Breast epithelium (tissue), 4 donors: ENCODE results near the gene SERPINE1. TPM values are rescaled to one million over a fixed set of nuclear protein-coding genes. Genes with fewer than 3 reads are reported as not detected.
A peak's percentile ranks its signal among the peaks of the same experiment; 100 is the strongest.

Experiments used
- DNase-seq, 2 donors: peaks; one replicate each; pipeline ENCODE4 v3.0.0-alpha.2; 2019; ENCODE audit warnings: low spot score in 2 of 2
- H3K27ac ChIP-seq, 2 donors: fragments of 200-600 bp; sonication (generic) in 1 of 2; one replicate each; pipeline ENCODE4 v1.5.1; 2016 to 2019; ENCODE audit warnings: mild to moderate bottlenecking in 1 of 2
- H3K27me3 ChIP-seq, 2 donors: fragments of 200-600 bp; sonication (generic) in 1 of 2; one replicate each; pipeline versions ENCODE4 v1.5.1 to v1.6.0; 2017 to 2019; ENCODE audit warnings: control low read depth in 1 of 2, mild to moderate bottlenecking in 1 of 2
- H3K36me3 ChIP-seq: fragments of 200-600 bp; one replicate; pipeline ENCODE4 v1.5.1; 2019
- H3K4me1 ChIP-seq, 2 donors: fragments of 200-600 bp; sonication (generic); one replicate each; pipeline ENCODE4 v1.5.1; 2016 to 2019; ENCODE audit warnings: control low read depth in 1 of 2
- H3K4me3 ChIP-seq, 3 donors: fragments of 200-600 bp; sonication (generic); 1 replicate in 2 of 3; 2 replicates in 1 of 3; pipeline ENCODE4 v1.5.1; 2016 to 2019; ENCODE audit warnings: mild to moderate bottlenecking in 3 of 3, moderate library complexity in 2 of 3
- H3K9me3 ChIP-seq, 2 donors: fragments of 200-600 bp; sonication (generic) in 1 of 2; one replicate each; pipeline ENCODE4 v1.5.1; 2016 to 2019; ENCODE audit warnings: control low read depth in 1 of 2
- POLR2A ChIP-seq: fragments of 450-650 bp; IDR thresholded peaks from one replicate; pipeline ENCODE4 v1.6.1; 2016; ENCODE audit warnings: antibody characterized with exemption, mild to moderate bottlenecking, moderate library complexity
- POLR2AphosphoS5 ChIP-seq, 3 donors: sonication (generic); formaldehyde crosslinking; IDR thresholded peaks; one replicate each; pipeline ENCODE4 v1.6.1; 2017; ENCODE audit warnings: antibody characterized with exemption in 3 of 3
- intact Hi-C: fragments of 100-400 bp; cut with DNase I; formaldehyde crosslinking; loops from one replicate; pipeline ENCODE4 v1.15.1; 2023; ENCODE audit warnings: low total_unique reads
- total RNA-seq, 3 donors: library from RNA; depleted of rRNA; stranded (reverse); fragments of >200 nt; gene quantifications; one replicate each; pipeline ENCODE4 v1.1.0, GENCODE V29; 2016
- TF ChIP-seq, protein P1 (sequence below), 3 donors: fragments of 450-650 bp; IDR thresholded peaks; one replicate each; pipeline ENCODE4 v1.5.1; 2016 to 2017; ENCODE audit warnings: antibody characterized with exemption in 3 of 3, mild to moderate bottlenecking in 3 of 3, moderate library complexity in 3 of 3

SERPINE1 gene
- total RNA-seq, 3 donors from 2014 or later: 6.2 to 24.3 (median 7.4) TPM

DNA sequence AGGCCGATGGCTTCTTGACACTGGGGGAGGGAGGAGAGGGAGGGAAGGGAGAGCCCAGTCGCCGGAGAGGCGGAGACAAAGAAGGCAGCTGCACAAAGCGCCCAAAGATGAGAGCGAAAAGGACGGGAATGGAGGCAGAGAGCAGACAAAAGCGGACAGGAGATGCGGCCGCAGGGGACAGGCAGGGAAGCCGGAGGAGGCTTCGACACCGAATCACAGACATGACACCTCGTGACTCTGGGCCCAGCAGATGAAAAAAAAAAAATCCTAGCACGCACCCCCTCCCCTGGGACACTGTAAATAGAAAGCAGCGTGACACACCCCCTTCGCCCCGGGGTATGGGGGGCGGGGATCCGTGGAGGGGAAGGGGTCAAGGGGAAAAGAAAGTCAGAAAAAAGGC, 52.2 kb downstream of the SERPINE1 start:
- Histone ChIP-seq H3K4me1 (peaks cover 0 to 8% of the 10 kb centered on the region in 2 donors), H3K9me3 (no peaks in the 10 kb centered on the region), H3K4me3 (peak overlapping the region in 1 of 3 donors; percentile 52), H3K27me3 (peaks cover 11 to 72% of the 10 kb centered on the region in 2 donors), H3K36me3 (no peaks in the 10 kb centered on the region), H3K27ac (no peak overlapping the region)
- no peak for TF ChIP-seq POLR2AphosphoS5 (IDR thresholded peaks at IDR 0.05)
- TF ChIP-seq POLR2A: no peak
- TF ChIP-seq, protein P1, sequence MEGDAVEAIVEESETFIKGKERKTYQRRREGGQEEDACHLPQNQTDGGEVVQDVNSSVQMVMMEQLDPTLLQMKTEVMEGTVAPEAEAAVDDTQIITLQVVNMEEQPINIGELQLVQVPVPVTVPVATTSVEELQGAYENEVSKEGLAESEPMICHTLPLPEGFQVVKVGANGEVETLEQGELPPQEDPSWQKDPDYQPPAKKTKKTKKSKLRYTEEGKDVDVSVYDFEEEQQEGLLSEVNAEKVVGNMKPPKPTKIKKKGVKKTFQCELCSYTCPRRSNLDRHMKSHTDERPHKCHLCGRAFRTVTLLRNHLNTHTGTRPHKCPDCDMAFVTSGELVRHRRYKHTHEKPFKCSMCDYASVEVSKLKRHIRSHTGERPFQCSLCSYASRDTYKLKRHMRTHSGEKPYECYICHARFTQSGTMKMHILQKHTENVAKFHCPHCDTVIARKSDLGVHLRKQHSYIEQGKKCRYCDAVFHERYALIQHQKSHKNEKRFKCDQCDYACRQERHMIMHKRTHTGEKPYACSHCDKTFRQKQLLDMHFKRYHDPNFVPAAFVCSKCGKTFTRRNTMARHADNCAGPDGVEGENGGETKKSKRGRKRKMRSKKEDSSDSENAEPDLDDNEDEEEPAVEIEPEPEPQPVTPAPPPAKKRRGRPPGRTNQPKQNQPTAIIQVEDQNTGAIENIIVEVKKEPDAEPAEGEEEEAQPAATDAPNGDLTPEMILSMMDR (IDR thresholded peaks at IDR 0.05): no peak
- no peak for DNase-seq
- intact Hi-C loops: no loop called here

DNA sequence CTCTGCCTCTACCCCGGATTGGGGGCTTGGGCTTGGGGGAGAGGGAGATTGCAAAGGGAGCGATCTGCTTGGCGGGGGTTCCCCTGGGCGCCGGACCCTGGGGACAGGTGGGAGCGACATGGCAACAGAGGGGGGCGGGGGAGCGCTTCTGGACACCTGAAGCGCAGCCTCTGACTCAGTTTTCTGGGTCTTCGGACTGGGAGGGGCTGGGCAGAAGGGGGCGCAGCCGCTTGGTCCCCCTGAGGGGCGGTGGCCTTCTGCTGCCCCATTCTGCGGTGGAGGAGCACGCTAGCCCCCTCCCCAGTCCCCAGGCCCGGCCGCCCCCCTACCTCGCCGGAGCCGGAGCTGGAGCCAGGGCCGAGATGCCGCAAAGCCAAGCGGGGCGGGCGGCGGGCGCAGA, 52.8 kb downstream of the SERPINE1 start:
- Histone ChIP-seq H3K4me3 (peak overlapping the region in 1 of 3 donors; percentile 52), H3K27ac (no peak overlapping the region), H3K4me1 (peaks cover 0 to 8% of the 10 kb centered on the region in 2 donors), H3K36me3 (no peaks in the 10 kb centered on the region), H3K27me3 (peaks cover 7 to 66% of the 10 kb centered on the region in 2 donors), H3K9me3 (no peaks in the 10 kb centered on the region)
- DNase-seq: no peak
- intact Hi-C loops: no loop called here
- TF ChIP-seq, protein P1 (IDR thresholded peaks at IDR 0.05): no peak

DNA sequence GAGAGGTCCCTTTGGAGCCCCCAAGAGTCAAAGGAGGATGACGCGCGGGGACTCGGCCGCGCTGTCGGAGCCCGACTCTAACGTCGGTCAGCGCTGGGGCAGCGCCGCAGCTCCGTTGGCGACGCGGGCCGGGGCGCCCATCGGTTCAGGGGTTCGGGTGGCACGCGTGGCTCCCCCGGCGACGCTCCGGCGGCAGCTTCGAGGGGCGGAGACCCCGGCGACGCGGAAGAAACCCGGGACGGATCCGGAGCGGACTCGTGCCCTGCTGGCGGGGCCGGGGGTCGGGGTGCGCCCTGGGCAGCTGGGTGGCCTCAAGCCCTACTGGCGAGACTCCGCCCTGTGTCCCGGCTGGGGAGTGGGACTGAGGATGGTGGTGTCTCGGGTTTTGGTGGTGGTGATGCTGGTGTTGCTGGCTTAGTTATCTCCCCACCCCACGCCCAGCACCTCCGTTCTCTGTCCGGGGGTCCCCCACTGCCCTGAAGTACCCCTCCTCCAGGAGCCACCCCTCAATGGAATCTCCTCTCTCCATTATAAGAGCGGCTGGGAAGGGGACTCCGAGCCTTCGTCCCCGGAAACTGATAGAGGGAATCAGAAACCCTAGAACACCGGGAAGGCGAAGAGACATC, 53.3 kb downstream of the SERPINE1 start, which contains the start of gene NAT16:
Gene NAT16 (minus strand): TSS at position 164 of the 626 bp plus-strand sequence. CDS start 5,486 bp downstream, outside the sequence.
- H3K27me3 ChIP-seq: peaks cover 5 to 61% of the 10 kb centered on the region in 2 donors
- intact Hi-C loops: no loop called here
- no peaks in the 10 kb centered on the region for H3K36me3 ChIP-seq
- H3K9me3 ChIP-seq: no peaks in the 10 kb centered on the region
- peaks cover 0 to 8% of the 10 kb centered on the region in 2 donors for H3K4me1 ChIP-seq
- DNase-seq: no peak
- peak within 1 kb of the TSS in 1 of 3 donors; percentile 52 for H3K4me3 ChIP-seq
- TF ChIP-seq POLR2A: no peak
- TF ChIP-seq, protein P1 (IDR thresholded peaks at IDR 0.05): no peak
- no peak for TF ChIP-seq POLR2AphosphoS5 (IDR thresholded peaks at IDR 0.05)
- no peak within 1 kb of the TSS for H3K27ac ChIP-seq

DNA sequence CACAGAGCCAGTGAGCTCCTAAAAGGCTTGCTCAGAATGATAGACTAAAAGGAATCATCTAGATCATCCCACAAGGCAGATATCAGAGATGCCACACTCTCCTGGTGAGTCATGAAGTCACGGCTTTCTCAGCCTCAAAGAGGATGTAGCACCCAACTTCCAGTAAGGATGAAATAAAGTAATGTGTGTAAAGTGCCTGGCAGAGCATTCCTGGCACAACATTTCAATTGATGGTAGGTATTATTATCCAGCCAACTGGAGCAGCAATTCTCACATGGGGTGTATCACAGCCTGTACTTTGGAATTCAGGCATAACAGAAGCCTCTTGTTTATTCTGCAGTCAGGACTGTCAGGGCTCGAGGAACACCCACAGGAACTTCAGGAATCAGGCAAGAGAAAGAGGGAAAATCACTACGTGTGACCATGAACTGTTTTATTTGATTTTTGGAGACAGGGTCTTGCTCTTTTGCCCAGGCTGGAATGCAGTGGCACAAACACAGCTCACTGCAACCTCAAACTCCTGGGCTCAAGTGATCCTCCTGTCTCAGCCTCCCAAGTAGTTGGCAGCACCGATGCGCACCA, 58.4 kb downstream of the SERPINE1 start:
- H3K4me3 ChIP-seq: no peak overlapping the region
- no peak for DNase-seq
- H3K27me3 ChIP-seq: peaks cover under 1 to 15% of the 10 kb centered on the region in 2 donors
- intact Hi-C loops: no loop called here
- H3K4me1 ChIP-seq: no peaks in the 10 kb centered on the region
- H3K27ac ChIP-seq: no peak overlapping the region
- TF ChIP-seq POLR2AphosphoS5 (IDR thresholded peaks at IDR 0.05): no peak
- no peak for TF ChIP-seq POLR2A
- TF ChIP-seq, protein P1 (IDR thresholded peaks at IDR 0.05): no peak
- H3K36me3 ChIP-seq: no peaks in the 10 kb centered on the region
- H3K9me3 ChIP-seq: no peaks in the 10 kb centered on the region

DNA sequence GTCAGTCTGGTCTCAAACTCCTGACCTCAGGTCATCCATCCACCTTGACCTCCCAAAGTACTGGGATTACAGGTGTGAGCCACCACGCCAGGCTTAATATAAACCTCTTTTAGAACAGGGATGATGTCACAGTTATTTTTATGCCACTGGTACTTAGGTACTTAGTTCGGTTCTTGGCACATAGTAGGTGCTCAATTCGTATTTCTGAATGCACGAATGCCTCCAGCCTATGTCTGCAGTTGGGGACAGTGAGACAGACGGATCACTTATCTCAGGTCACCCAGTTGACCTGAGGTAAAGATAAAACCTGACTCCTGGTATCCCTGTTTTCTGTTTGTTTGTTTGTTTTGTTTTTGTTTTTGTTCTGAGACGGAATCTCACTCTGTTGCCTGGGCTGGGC, 59.3 kb downstream of the SERPINE1 start:
- Histone ChIP-seq H3K4me3 (no peak overlapping the region), H3K27me3 (peaks cover 0 to 7% of the 10 kb centered on the region in 2 donors), H3K9me3 (no peaks in the 10 kb centered on the region), H3K4me1 (no peaks in the 10 kb centered on the region), H3K27ac (no peak overlapping the region), H3K36me3 (no peaks in the 10 kb centered on the region)
- DNase-seq: no peak
- TF ChIP-seq POLR2A (no peak), POLR2AphosphoS5 (IDR thresholded peaks at IDR 0.05) (no peak)
- TF ChIP-seq, protein P1 (IDR thresholded peaks at IDR 0.05): no peak
- intact Hi-C loops: no loop called here
